K562 (cell line): ENCODE results near the gene TRIM69. TPM values are rescaled to one million over a fixed set of nuclear protein-coding genes. Genes with fewer than 3 reads are reported as not detected.

Source experiments
- FOXP1 ChIP-seq: sonication (generic); formaldehyde crosslinking; IDR thresholded peaks from 2 replicates; pipeline ENCODE4 v1.8.0; 2022; ENCODE audit warnings: mild to moderate bottlenecking, missing genetic modification reagents
- GABPA ChIP-seq: fragments of 200-800 bp; sonication (Bioruptor generic); conservative IDR thresholded peaks from 2 replicates; pipeline ENCODE4 v1.6.1; 2016; ENCODE audit warnings: low read depth, missing genetic modification characterization, missing compliant biosample characterization
- GTF2E2 ChIP-seq: fragments of 200-800 bp; sonication (Bioruptor generic); IDR thresholded peaks from 2 replicates; pipeline ENCODE4 v1.6.1; 2016; ENCODE audit warnings: missing genetic modification characterization, missing compliant biosample characterization
- JUN ChIP-seq, 2 experiments: sonication (generic) in 1 of 2; formaldehyde crosslinking in 1 of 2; IDR thresholded peaks; 2 replicates each; pipeline versions ENCODE4 v1.6.1 to v1.8.0; 2012 to 2022; ENCODE audit warnings: borderline replicate concordance in 2 of 2, mild to moderate bottlenecking in 2 of 2, improper control_type of control experiment in 1 of 2, low read depth in 1 of 2, low read length in 1 of 2, missing genetic modification reagents in 1 of 2
- KDM1A ChIP-seq, 2 experiments: fragments of 450-650 bp; IDR thresholded peaks; 2 replicates each; pipeline ENCODE4 v1.6.1; 2016; ENCODE audit warnings: mild to moderate bottlenecking in 2 of 2
- NFIX ChIP-seq: fragments of 250-450 bp; sonication (Bioruptor Pico); IDR thresholded peaks from 2 replicates; pipeline ENCODE4 v1.4.0; 2020; ENCODE audit warnings: low read depth, mild to moderate bottlenecking, moderate library complexity
- SAFB ChIP-seq: fragments of 200-400 bp; formaldehyde crosslinking; IDR thresholded peaks from 2 replicates; pipeline ENCODE4 v1.6.1; 2017; ENCODE audit warnings: low read depth, low read length, borderline replicate concordance
- SMAD1 ChIP-seq: fragments of 150-350 bp; IDR thresholded peaks from 2 replicates; pipeline ENCODE4 v1.6.1; 2014; ENCODE audit warnings: low read length, low read depth; ENCODE audit not compliant: partially characterized antibody
- SRSF3 ChIP-seq: fragments of 200-400 bp; formaldehyde crosslinking; IDR thresholded peaks from 2 replicates; pipeline ENCODE4 v1.6.1; 2016; ENCODE audit warnings: mild to moderate bottlenecking, low read length, moderate library complexity; ENCODE audit not compliant: insufficient read depth
- ZNF354B ChIP-seq: fragments of 250-450 bp; sonication (Bioruptor Pico); IDR thresholded peaks from 2 replicates; pipeline ENCODE4 v1.4.0; 2020
- ZNF707 ChIP-seq: fragments of 250-450 bp; sonication (Bioruptor Pico); conservative IDR thresholded peaks from 2 replicates; pipeline ENCODE4 v1.8.0; 2022; ENCODE audit warnings: inconsistent platforms, mild to moderate bottlenecking, moderate library complexity
- ZNF75A ChIP-seq: fragments of 450-650 bp; formaldehyde crosslinking; IDR thresholded peaks from 2 replicates; pipeline ENCODE4 v1.4.0; 2020; ENCODE audit warnings: mild to moderate bottlenecking
- polyA plus RNA-seq, 8 experiments: library from polyadenylated mRNA; depleted of rRNA in 4 of 8; stranded (reverse) in 5 of 8; unstranded in 3 of 8; fragments of >200 nt; fragmentation: Nextera tagmentation in 2 of 8; fragmentation: Illumina TruSeq in 1 of 8; extraction: Ambion mirVana in 2 of 8; extraction: Trizol in 1 of 8; gene quantifications; 2 replicates each; pipeline versions ENCODE4 v1.2.1 to v1.2.3, GENCODE V29; 2011 to 2014; ENCODE audit warnings: inconsistent platforms in 1 of 8, missing spikeins in 1 of 8
- total RNA-seq, 7 experiments: library from RNA; depleted of rRNA in 6 of 7; stranded (reverse); fragments of >200 nt in 6 of 7; fragmentation: Illumina TruSeq in 2 of 7; extraction: Trizol in 2 of 7; gene quantifications; 2 replicates each; pipeline versions ENCODE4 v1.2.1 to v1.2.3, GENCODE V29; 2011 to 2021; ENCODE audit warnings: low replicate concordance in 1 of 7
- TF ChIP-seq, protein P1 (sequence below): fragments of 250-450 bp; sonication (Bioruptor Pico); IDR thresholded peaks from 2 replicates; pipeline ENCODE4 v1.5.0; 2021
- TF ChIP-seq, protein P2 (sequence below): fragments of 250-450 bp; sonication (Bioruptor Pico); IDR thresholded peaks from 2 replicates; pipeline ENCODE4 v1.8.0; 2022; ENCODE audit warnings: inconsistent platforms
- TF ChIP-seq, protein P3 (sequence below): fragments of 250-450 bp; sonication (Bioruptor Pico); IDR thresholded peaks from 2 replicates; pipeline ENCODE4 v1.5.0; 2022; ENCODE audit warnings: mild to moderate bottlenecking
- TF ChIP-seq, protein P4 (sequence below): fragments of 250-450 bp; sonication (Bioruptor Pico); IDR thresholded peaks from 2 replicates; pipeline ENCODE4 v1.5.0; 2021
- TF ChIP-seq, protein P5 (sequence below), 2 experiments: IDR thresholded peaks in 1 of 2; conservative IDR thresholded peaks in 1 of 2; 2 replicates each; pipeline ENCODE4 v1.6.1; 2016; ENCODE audit warnings: low read depth in 2 of 2, mild to moderate bottlenecking in 1 of 2, missing compliant biosample characterization in 1 of 2, missing genetic modification characterization in 1 of 2, moderate library complexity in 1 of 2

Gene TRIM69
- total and polyA plus RNA-seq, 9 of the 15 experiments (the other 6 are each of a cell fraction or from before 2014, with no cell fraction given), result 1.0 to 4.3 (median 2.3) TPM

DNA sequence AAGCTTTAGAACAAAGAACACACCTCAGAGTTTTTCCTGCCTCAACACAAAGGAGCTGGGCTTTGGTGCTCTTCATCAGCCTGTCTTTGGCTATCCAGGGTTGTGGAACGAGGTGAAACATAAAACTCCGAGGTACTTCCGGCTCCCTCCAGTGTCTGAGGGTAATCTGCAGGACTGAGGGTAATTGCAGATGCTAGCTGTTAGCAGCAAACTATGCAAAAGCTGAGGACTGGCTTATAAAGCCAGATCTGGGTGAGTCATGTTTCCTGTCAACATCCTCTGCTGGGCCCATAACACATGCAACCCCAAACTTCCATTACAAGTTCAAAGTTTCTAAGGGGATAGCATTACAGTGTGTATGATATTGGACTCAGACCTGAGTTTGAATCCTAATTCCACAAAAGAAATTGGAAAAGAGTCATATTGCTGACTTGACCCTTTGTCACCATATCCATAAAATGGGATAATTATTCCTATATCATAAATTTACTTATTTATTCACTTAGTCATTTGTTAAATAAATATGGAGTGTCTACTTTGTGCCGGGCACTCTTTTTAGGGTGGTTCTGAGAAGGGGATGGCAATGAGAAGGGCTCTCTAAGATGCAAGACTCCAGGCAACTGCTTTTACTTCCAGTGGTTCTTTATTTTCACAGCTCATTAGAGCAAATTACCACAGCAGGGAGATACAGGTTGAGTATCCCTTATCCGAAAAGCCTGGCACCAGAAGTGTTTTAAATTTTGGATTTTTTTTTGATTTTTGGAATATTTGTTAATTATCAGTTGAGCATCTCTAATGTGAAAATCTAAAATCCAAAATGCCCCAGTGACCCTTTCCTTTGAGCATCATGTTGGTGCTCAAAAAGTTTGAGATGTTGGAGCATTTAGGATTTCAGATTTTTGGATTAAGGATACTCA is 9.5 kb upstream of the TRIM69 start (continued):
- TF ChIP-seq, protein P1, sequence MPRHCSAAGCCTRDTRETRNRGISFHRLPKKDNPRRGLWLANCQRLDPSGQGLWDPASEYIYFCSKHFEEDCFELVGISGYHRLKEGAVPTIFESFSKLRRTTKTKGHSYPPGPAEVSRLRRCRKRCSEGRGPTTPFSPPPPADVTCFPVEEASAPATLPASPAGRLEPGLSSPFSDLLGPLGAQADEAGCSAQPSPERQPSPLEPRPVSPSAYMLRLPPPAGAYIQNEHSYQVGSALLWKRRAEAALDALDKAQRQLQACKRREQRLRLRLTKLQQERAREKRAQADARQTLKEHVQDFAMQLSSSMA (CRISPR knock-in tag), result peak; percentile 83
- TF ChIP-seq GTF2E2 (tag), result peak; percentile 99
- TF ChIP-seq FOXP1, result no peak
- TF ChIP-seq, protein P2, sequence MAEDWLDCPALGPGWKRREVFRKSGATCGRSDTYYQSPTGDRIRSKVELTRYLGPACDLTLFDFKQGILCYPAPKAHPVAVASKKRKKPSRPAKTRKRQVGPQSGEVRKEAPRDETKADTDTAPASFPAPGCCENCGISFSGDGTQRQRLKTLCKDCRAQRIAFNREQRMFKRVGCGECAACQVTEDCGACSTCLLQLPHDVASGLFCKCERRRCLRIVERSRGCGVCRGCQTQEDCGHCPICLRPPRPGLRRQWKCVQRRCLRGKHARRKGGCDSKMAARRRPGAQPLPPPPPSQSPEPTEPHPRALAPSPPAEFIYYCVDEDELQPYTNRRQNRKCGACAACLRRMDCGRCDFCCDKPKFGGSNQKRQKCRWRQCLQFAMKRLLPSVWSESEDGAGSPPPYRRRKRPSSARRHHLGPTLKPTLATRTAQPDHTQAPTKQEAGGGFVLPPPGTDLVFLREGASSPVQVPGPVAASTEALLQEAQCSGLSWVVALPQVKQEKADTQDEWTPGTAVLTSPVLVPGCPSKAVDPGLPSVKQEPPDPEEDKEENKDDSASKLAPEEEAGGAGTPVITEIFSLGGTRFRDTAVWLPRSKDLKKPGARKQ (CRISPR knock-in tag), result no peak
- TF ChIP-seq, protein P3, sequence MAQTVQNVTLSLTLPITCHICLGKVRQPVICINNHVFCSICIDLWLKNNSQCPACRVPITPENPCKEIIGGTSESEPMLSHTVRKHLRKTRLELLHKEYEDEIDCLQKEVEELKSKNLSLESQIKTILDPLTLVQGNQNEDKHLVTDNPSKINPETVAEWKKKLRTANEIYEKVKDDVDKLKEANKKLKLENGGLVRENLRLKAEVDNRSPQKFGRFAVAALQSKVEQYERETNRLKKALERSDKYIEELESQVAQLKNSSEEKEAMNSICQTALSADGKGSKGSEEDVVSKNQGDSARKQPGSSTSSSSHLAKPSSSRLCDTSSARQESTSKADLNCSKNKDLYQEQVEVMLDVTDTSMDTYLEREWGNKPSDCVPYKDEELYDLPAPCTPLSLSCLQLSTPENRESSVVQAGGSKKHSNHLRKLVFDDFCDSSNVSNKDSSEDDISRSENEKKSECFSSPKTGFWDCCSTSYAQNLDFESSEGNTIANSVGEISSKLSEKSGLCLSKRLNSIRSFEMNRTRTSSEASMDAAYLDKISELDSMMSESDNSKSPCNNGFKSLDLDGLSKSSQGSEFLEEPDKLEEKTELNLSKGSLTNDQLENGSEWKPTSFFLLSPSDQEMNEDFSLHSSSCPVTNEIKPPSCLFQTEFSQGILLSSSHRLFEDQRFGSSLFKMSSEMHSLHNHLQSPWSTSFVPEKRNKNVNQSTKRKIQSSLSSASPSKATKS (CRISPR knock-in tag), result no peak
- TF ChIP-seq SMAD1, result peak; percentile 74
- TF ChIP-seq NFIX (CRISPR knock-in tag), result no peak
- TF ChIP-seq, protein P4, sequence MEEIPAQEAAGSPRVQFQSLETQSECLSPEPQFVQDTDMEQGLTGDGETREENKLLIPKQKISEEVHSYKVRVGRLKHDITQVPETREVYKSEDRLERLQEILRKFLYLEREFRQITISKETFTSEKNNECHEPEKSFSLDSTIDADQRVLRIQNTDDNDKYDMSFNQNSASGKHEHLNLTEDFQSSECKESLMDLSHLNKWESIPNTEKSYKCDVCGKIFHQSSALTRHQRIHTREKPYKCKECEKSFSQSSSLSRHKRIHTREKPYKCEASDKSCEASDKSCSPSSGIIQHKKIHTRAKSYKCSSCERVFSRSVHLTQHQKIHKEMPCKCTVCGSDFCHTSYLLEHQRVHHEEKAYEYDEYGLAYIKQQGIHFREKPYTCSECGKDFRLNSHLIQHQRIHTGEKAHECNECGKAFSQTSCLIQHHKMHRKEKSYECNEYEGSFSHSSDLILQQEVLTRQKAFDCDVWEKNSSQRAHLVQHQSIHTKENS (CRISPR knock-in tag), result no peak
- TF ChIP-seq, protein P5, sequence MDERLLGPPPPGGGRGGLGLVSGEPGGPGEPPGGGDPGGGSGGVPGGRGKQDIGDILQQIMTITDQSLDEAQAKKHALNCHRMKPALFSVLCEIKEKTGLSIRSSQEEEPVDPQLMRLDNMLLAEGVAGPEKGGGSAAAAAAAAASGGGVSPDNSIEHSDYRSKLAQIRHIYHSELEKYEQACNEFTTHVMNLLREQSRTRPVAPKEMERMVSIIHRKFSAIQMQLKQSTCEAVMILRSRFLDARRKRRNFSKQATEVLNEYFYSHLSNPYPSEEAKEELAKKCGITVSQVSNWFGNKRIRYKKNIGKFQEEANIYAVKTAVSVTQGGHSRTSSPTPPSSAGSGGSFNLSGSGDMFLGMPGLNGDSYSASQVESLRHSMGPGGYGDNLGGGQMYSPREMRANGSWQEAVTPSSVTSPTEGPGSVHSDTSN (CRISPR knock-in tag; IDR thresholded peaks at IDR 0.05; ENCODE audit: low read depth), result no peak
- TF ChIP-seq, protein P5 (tag; conservative IDR thresholded peaks at IDR 0.05; ENCODE audit: low read depth), result no peak
- no peak for TF ChIP-seq KDM1A (IDR thresholded peaks at IDR 0.05)
- no peak for TF ChIP-seq ZNF707 (CRISPR knock-in tag)
- no peak for TF ChIP-seq ZNF354B
- TF ChIP-seq ZNF75A (CRISPR knock-in tag), result 0 out of 2 replicates have a peak, but pooled peaks have one; percentile 13
- peak; percentile 73 for TF ChIP-seq GABPA
- TF ChIP-seq JUN (IDR thresholded peaks at IDR 0.05; ENCODE audit: borderline replicate concordance, low read depth, low read length), result peak; percentile 95
- no peak for TF ChIP-seq JUN (CRISPR knock-in tag; IDR thresholded peaks at IDR 0.05; ENCODE audit: borderline replicate concordance)
- no peak for TF ChIP-seq SAFB
- no peak for TF ChIP-seq SRSF3
